Astrocyte (in vitro differentiated cells and primary cell): Measurements from ENCODE around the gene TOB2. TPM values are rescaled to one million over a fixed set of nuclear protein-coding genes. Genes with fewer than 3 reads are reported as not detected.

Experiments used
- DNase-seq: peaks from one replicate; pipeline ENCODE4 v3.0.0-alpha.2; 2010; ENCODE audit warnings: low read depth
- FAIRE-seq: peaks from 2 replicates; lab custom pipeline; 2011; peaks lifted over from hg19 to GRCh38; lab: Jason Lieb, UNC
- H2AFZ ChIP-seq: 2 replicates; pipeline ENCODE4 v1.6.0; 2012; ENCODE audit warnings: low read depth, low read length, inconsistent platforms
- H3K27ac ChIP-seq: 2 replicates; pipeline ENCODE4 v1.5.1; 2011; ENCODE audit warnings: low read depth, low read length, inconsistent platforms
- H3K27me3 ChIP-seq: 2 replicates; pipeline ENCODE4 v1.6.0; 2011; ENCODE audit warnings: low read length, inconsistent platforms; ENCODE audit not compliant: insufficient read depth
- H3K36me3 ChIP-seq: 2 replicates; pipeline ENCODE4 v1.5.1; 2011; ENCODE audit warnings: low read length, inconsistent platforms; ENCODE audit not compliant: insufficient read depth
- H3K4me1 ChIP-seq: 2 replicates; pipeline ENCODE4 v1.5.1; 2011; ENCODE audit warnings: low read length, inconsistent platforms; ENCODE audit not compliant: insufficient read depth
- H3K4me2 ChIP-seq: 2 replicates; pipeline ENCODE4 v1.6.0; 2012; ENCODE audit warnings: low read length, inconsistent platforms
- H3K4me3 ChIP-seq: 2 replicates; pipeline ENCODE4 v1.5.1; 2011; ENCODE audit warnings: low read depth, mild to moderate bottlenecking, low read length, inconsistent platforms; ENCODE audit not compliant: insufficient read depth
- H3K79me2 ChIP-seq: 2 replicates; pipeline ENCODE4 v1.6.0; 2012; ENCODE audit warnings: mild to moderate bottlenecking, low read length, inconsistent platforms; ENCODE audit not compliant: insufficient read depth
- H3K9ac ChIP-seq: 2 replicates; pipeline ENCODE4 v1.6.0; 2012; ENCODE audit warnings: mild to moderate bottlenecking, low read length, inconsistent platforms
- H3K9me3 ChIP-seq: 2 replicates; pipeline ENCODE4 v1.5.1; 2012; ENCODE audit warnings: low read depth, mild to moderate bottlenecking, low read length, inconsistent platforms; ENCODE audit not compliant: insufficient read depth
- H4K20me1 ChIP-seq: 2 replicates; pipeline ENCODE4 v1.6.0; 2012; ENCODE audit warnings: low read length, inconsistent platforms; ENCODE audit not compliant: insufficient read depth
- H3K27ac Mint-ChIP-seq: one replicate; pipeline ENCODE4 v1.8.0; 2021; ENCODE audit warnings: mild to moderate bottlenecking, mixed read lengths; ENCODE audit not compliant: unreplicated experiment
- H3K27me3 Mint-ChIP-seq: one replicate; pipeline ENCODE4 v1.8.0; 2021; ENCODE audit warnings: low read depth, mixed read lengths; ENCODE audit not compliant: unreplicated experiment
- H3K36me3 Mint-ChIP-seq: one replicate; pipeline ENCODE4 v1.8.0; 2021; ENCODE audit warnings: low read depth, mixed read lengths; ENCODE audit not compliant: unreplicated experiment
- H3K4me1 Mint-ChIP-seq: one replicate; pipeline ENCODE4 v1.8.0; 2021; ENCODE audit warnings: low read depth, mixed read lengths; ENCODE audit not compliant: unreplicated experiment
- H3K4me3 Mint-ChIP-seq: one replicate; pipeline ENCODE4 v1.8.0; 2021; ENCODE audit warnings: mild to moderate bottlenecking, moderate library complexity, mixed read lengths; ENCODE audit not compliant: unreplicated experiment
- H3K9me3 Mint-ChIP-seq: one replicate; pipeline ENCODE4 v1.8.0; 2021; ENCODE audit warnings: mild to moderate bottlenecking, mixed read lengths; ENCODE audit not compliant: unreplicated experiment
- CTCF ChIP-seq: IDR thresholded peaks from 2 replicates; pipeline ENCODE4 v1.5.1; 2011; ENCODE audit warnings: low read depth, mild to moderate bottlenecking, inconsistent platforms, low read length, moderate library complexity; ENCODE audit not compliant: insufficient read depth
- EZH2 ChIP-seq: IDR thresholded peaks from 2 replicates; pipeline ENCODE4 v1.6.1; 2012; ENCODE audit warnings: mild to moderate bottlenecking, low read length, inconsistent platforms; ENCODE audit not compliant: insufficient read depth
- total RNA-seq: library from RNA; stranded (reverse); gene quantifications from 2 replicates; pipeline ENCODE4 v1.2.1, GENCODE V29; 2021

The TOB2 gene
- total RNA-seq, 1 donor from 2014 or later, result 54.6 TPM

DNA sequence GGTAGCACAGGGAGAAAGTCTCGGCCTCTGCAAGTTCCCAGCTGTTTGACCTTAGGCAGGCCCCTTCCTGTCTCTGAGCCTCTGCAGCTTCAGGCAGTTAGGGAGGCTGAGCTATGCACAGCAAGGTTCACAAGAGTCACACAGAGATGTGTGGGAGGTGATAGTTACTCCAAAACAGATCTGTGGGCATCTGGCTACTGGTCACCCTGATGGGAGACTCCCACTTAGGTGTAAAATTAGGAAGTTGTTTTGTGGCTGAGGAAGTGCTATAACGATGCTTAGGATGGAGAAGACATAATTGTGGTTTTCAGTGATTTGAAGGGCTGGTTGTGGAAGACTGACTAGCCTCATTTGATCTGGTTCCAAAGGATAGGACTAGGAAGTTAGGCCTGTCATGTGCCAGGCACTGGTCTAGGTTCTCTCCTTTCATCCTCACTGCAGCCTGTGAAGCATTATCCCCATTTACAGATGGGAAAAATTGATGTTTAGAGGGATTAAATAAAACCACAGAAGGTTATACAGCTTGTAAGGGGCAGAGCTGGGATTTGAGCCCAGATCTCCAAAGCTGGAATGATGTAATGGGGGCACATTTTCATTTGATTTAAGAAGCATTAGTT is 35.8 kb upstream of the TOB2 start:
- H3K9me3 ChIP-seq, result no peaks in the 10 kb centered on the region
- H3K4me2 ChIP-seq, result peak overlapping the region; percentile 21
- peaks cover 45% of the 10 kb centered on the region for H3K4me1 ChIP-seq
- Mint-ChIP-seq H3K27me3 (no peaks in the 10 kb centered on the region), H3K27ac (peak overlapping the region; percentile 69), H3K4me1 (peaks cover 39% of the 10 kb centered on the region), H3K4me3 (peak overlapping the region; percentile 24), H3K9me3 (no peaks in the 10 kb centered on the region), H3K36me3 (no peaks in the 10 kb centered on the region)
- TF ChIP-seq EZH2 (no peak), CTCF (no peak)
- H4K20me1 ChIP-seq, result peaks cover 80% of the 10 kb centered on the region
- peak overlapping the region; percentile 15 for H3K9ac ChIP-seq
- no peaks in the 10 kb centered on the region for H3K27me3 ChIP-seq
- H3K4me3 ChIP-seq, result no peak overlapping the region
- H3K36me3 ChIP-seq, result no peaks in the 10 kb centered on the region
- DNase-seq, result peak; percentile 58
- H3K27ac ChIP-seq, result peak overlapping the region; percentile 55
- no peak overlapping the region for H2AFZ ChIP-seq
- peaks cover 83% of the 10 kb centered on the region for H3K79me2 ChIP-seq
- peak; percentile 64 for FAIRE-seq

DNA sequence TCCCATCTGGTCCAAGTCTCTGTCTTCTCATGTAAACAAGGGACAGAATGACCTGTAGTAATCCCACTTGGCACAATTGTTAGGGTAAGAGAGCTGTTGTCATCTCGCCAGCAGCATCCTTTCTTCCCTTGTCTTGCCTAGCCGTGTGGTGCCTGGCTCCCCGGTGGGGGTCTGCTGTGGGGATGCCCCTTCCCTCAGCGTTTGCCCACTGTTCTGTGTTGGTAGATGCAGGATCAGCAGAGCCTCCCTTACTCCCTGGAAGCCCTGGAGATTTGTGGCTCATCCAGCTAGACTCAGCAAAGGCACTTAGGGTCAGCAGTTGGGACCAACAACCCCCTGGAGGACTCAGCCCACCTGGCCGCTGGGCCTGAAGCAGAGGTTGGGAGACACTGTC is 35.3 kb upstream of the TOB2 start:
- no peaks in the 10 kb centered on the region for H3K9me3 ChIP-seq
- no peak overlapping the region for H3K9ac ChIP-seq
- no peak overlapping the region for H2AFZ ChIP-seq
- H3K27ac ChIP-seq, result no peak overlapping the region
- H3K36me3 ChIP-seq, result no peaks in the 10 kb centered on the region
- Mint-ChIP-seq H3K27ac (peak overlapping the region; percentile 10), H3K4me1 (peaks cover 39% of the 10 kb centered on the region), H3K36me3 (no peaks in the 10 kb centered on the region), H3K9me3 (no peaks in the 10 kb centered on the region), H3K4me3 (no peak overlapping the region), H3K27me3 (no peaks in the 10 kb centered on the region)
- H3K4me1 ChIP-seq, result peaks cover 45% of the 10 kb centered on the region
- no peak overlapping the region for H3K4me3 ChIP-seq
- H3K27me3 ChIP-seq, result no peaks in the 10 kb centered on the region
- DNase-seq (no peak), FAIRE-seq (no peak)
- H3K4me2 ChIP-seq, result no peak overlapping the region
- TF ChIP-seq EZH2, result no peak
- TF ChIP-seq CTCF, result no peak
- H3K79me2 ChIP-seq, result peaks cover 80% of the 10 kb centered on the region
- peaks cover 77% of the 10 kb centered on the region for H4K20me1 ChIP-seq

DNA sequence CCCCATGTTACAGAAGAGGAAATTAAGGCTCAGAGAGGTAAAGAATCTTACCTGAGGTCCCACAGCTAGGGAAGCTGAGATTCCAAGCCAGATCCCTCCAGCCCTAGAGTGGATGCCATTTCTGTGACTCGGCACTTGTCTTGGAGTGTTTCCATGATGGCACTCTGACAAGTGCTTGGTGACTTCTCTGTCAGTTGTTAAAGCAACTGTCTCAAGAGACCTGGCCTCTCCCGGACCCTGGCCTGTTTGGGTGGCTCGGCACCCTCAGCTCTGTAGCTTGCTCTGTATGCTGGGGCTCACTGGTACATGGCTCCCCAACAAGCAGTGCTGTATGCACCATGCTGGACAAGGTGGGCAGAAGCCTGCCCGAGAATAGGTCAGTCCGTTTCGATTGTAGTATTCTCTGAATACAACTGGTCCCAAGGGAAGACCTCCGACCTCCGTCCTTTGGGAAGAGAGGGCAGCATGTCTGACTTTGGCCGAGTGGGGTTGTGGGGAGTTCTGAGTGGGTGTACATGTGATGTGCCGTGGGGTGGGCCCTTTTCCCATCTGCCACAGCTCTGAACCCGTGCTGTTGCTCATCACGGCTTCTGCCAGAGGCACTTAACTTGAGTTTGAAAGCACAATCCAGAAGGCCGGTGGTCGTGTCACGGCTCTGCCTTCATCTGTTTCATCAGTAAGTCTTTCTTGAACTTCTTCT is 34.7 kb upstream of the TOB2 start:
- Mint-ChIP-seq H3K27ac (no peak overlapping the region), H3K9me3 (no peaks in the 10 kb centered on the region), H3K4me1 (peaks cover 36% of the 10 kb centered on the region), H3K4me3 (no peak overlapping the region), H3K36me3 (no peaks in the 10 kb centered on the region), H3K27me3 (no peaks in the 10 kb centered on the region)
- no peaks in the 10 kb centered on the region for H3K9me3 ChIP-seq
- H3K27ac ChIP-seq, result peak overlapping the region; percentile 30
- FAIRE-seq (no peak), DNase-seq (peak; percentile 35)
- peaks cover 45% of the 10 kb centered on the region for H3K4me1 ChIP-seq
- no peak for TF ChIP-seq CTCF
- no peak for TF ChIP-seq EZH2
- H3K79me2 ChIP-seq, result peaks cover 82% of the 10 kb centered on the region
- no peaks in the 10 kb centered on the region for H3K36me3 ChIP-seq
- peak overlapping the region; percentile 64 for H3K4me2 ChIP-seq
- no peak overlapping the region for H3K4me3 ChIP-seq
- no peak overlapping the region for H2AFZ ChIP-seq
- peak overlapping the region; percentile 9 for H3K9ac ChIP-seq
- H3K27me3 ChIP-seq, result no peaks in the 10 kb centered on the region
- H4K20me1 ChIP-seq, result peaks cover 77% of the 10 kb centered on the region
